GM23338 (cell line): ENCODE results near the gene NEB.

Experiments
- EZH2 ChIP-seq: fragments of 200-600 bp; sonication (generic); IDR thresholded peaks from one replicate; pipeline ENCODE4 v1.8.0; 2017; ENCODE audit warnings: antibody characterized with exemption, mild to moderate bottlenecking, low read depth; ENCODE audit not compliant: unreplicated experiment
- EZH2phosphoT487 ChIP-seq: fragments of 200-600 bp; sonication (generic); IDR thresholded peaks from one replicate; pipeline ENCODE4 v1.8.1; 2018; ENCODE audit warnings: antibody characterized with exemption; ENCODE audit not compliant: unreplicated experiment
- POLR2AphosphoS5 ChIP-seq: IDR thresholded peaks from 2 replicates; pipeline ENCODE4 v1.6.1; 2016; ENCODE audit warnings: antibody characterized with exemption, low read depth
- STAT1 ChIP-seq: IDR thresholded peaks from one replicate; pipeline ENCODE4 v1.6.1; 2016; ENCODE audit warnings: antibody characterized with exemption; ENCODE audit not compliant: unreplicated experiment
- ZNF331 ChIP-seq: fragments of 250-450 bp; sonication (Bioruptor Pico); IDR thresholded peaks from 2 replicates; pipeline ENCODE4 v1.5.0; 2020; ENCODE audit warnings: low read depth, mild to moderate bottlenecking, moderate library complexity
- TF ChIP-seq, protein P1 (sequence below), 2 experiments: fragments of 200-600 bp in 1 of 2; sonication (generic) in 1 of 2; conservative IDR thresholded peaks; 2 replicates each; pipeline versions ENCODE4 v1.5.1 to v1.6.1; 2016 to 2017; ENCODE audit warnings: antibody characterized with exemption in 2 of 2, low read depth in 2 of 2, mild to moderate bottlenecking in 2 of 2, moderate library complexity in 1 of 2
- TF ChIP-seq, protein P2 (sequence below): IDR thresholded peaks from one replicate; pipeline ENCODE4 v1.6.1; 2018; ENCODE audit warnings: antibody characterized with exemption; ENCODE audit not compliant: unreplicated experiment
- TF ChIP-seq, protein P3 (sequence below): fragments of 250-450 bp; sonication (Bioruptor Pico); IDR thresholded peaks from 2 replicates; pipeline ENCODE4 v1.5.0; 2020; ENCODE audit warnings: mild to moderate bottlenecking, moderate library complexity
- TF ChIP-seq, protein P4 (sequence below): IDR thresholded peaks from 2 replicates; pipeline ENCODE4 v1.6.1; 2016; ENCODE audit warnings: antibody characterized with exemption

DNA sequence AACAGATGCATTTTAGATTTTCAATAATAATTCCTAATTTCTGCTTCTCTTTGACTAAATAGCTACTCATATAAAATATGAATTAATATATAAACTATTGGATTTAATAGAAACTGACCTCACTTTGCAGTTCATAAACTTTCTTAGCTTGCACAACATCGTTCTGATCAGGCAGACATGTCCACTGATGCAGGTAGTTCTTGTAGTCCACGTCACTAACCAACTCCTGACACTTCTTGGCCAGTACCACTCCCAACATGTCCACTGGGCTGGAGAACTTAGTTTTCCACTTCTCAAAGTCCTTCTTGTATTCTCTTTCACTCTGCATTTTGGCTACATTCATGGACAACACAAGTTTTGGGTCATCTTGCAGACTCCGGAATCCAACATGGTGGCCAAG lies 83.8 kb downstream of the NEB start:
- TF ChIP-seq, protein P1, sequence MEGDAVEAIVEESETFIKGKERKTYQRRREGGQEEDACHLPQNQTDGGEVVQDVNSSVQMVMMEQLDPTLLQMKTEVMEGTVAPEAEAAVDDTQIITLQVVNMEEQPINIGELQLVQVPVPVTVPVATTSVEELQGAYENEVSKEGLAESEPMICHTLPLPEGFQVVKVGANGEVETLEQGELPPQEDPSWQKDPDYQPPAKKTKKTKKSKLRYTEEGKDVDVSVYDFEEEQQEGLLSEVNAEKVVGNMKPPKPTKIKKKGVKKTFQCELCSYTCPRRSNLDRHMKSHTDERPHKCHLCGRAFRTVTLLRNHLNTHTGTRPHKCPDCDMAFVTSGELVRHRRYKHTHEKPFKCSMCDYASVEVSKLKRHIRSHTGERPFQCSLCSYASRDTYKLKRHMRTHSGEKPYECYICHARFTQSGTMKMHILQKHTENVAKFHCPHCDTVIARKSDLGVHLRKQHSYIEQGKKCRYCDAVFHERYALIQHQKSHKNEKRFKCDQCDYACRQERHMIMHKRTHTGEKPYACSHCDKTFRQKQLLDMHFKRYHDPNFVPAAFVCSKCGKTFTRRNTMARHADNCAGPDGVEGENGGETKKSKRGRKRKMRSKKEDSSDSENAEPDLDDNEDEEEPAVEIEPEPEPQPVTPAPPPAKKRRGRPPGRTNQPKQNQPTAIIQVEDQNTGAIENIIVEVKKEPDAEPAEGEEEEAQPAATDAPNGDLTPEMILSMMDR (conservative IDR thresholded peaks at IDR 0.05; ENCODE audit: low read depth in 2 of 2): no peak
- TF ChIP-seq, protein P2, sequence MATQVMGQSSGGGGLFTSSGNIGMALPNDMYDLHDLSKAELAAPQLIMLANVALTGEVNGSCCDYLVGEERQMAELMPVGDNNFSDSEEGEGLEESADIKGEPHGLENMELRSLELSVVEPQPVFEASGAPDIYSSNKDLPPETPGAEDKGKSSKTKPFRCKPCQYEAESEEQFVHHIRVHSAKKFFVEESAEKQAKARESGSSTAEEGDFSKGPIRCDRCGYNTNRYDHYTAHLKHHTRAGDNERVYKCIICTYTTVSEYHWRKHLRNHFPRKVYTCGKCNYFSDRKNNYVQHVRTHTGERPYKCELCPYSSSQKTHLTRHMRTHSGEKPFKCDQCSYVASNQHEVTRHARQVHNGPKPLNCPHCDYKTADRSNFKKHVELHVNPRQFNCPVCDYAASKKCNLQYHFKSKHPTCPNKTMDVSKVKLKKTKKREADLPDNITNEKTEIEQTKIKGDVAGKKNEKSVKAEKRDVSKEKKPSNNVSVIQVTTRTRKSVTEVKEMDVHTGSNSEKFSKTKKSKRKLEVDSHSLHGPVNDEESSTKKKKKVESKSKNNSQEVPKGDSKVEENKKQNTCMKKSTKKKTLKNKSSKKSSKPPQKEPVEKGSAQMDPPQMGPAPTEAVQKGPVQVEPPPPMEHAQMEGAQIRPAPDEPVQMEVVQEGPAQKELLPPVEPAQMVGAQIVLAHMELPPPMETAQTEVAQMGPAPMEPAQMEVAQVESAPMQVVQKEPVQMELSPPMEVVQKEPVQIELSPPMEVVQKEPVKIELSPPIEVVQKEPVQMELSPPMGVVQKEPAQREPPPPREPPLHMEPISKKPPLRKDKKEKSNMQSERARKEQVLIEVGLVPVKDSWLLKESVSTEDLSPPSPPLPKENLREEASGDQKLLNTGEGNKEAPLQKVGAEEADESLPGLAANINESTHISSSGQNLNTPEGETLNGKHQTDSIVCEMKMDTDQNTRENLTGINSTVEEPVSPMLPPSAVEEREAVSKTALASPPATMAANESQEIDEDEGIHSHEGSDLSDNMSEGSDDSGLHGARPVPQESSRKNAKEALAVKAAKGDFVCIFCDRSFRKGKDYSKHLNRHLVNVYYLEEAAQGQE: no peak
- TF ChIP-seq EZH2 (no peak), POLR2AphosphoS5 (no peak), EZH2phosphoT487 (no peak), STAT1 (no peak), ZNF331 (CRISPR knock-in tag) (no peak)
- TF ChIP-seq, protein P3, sequence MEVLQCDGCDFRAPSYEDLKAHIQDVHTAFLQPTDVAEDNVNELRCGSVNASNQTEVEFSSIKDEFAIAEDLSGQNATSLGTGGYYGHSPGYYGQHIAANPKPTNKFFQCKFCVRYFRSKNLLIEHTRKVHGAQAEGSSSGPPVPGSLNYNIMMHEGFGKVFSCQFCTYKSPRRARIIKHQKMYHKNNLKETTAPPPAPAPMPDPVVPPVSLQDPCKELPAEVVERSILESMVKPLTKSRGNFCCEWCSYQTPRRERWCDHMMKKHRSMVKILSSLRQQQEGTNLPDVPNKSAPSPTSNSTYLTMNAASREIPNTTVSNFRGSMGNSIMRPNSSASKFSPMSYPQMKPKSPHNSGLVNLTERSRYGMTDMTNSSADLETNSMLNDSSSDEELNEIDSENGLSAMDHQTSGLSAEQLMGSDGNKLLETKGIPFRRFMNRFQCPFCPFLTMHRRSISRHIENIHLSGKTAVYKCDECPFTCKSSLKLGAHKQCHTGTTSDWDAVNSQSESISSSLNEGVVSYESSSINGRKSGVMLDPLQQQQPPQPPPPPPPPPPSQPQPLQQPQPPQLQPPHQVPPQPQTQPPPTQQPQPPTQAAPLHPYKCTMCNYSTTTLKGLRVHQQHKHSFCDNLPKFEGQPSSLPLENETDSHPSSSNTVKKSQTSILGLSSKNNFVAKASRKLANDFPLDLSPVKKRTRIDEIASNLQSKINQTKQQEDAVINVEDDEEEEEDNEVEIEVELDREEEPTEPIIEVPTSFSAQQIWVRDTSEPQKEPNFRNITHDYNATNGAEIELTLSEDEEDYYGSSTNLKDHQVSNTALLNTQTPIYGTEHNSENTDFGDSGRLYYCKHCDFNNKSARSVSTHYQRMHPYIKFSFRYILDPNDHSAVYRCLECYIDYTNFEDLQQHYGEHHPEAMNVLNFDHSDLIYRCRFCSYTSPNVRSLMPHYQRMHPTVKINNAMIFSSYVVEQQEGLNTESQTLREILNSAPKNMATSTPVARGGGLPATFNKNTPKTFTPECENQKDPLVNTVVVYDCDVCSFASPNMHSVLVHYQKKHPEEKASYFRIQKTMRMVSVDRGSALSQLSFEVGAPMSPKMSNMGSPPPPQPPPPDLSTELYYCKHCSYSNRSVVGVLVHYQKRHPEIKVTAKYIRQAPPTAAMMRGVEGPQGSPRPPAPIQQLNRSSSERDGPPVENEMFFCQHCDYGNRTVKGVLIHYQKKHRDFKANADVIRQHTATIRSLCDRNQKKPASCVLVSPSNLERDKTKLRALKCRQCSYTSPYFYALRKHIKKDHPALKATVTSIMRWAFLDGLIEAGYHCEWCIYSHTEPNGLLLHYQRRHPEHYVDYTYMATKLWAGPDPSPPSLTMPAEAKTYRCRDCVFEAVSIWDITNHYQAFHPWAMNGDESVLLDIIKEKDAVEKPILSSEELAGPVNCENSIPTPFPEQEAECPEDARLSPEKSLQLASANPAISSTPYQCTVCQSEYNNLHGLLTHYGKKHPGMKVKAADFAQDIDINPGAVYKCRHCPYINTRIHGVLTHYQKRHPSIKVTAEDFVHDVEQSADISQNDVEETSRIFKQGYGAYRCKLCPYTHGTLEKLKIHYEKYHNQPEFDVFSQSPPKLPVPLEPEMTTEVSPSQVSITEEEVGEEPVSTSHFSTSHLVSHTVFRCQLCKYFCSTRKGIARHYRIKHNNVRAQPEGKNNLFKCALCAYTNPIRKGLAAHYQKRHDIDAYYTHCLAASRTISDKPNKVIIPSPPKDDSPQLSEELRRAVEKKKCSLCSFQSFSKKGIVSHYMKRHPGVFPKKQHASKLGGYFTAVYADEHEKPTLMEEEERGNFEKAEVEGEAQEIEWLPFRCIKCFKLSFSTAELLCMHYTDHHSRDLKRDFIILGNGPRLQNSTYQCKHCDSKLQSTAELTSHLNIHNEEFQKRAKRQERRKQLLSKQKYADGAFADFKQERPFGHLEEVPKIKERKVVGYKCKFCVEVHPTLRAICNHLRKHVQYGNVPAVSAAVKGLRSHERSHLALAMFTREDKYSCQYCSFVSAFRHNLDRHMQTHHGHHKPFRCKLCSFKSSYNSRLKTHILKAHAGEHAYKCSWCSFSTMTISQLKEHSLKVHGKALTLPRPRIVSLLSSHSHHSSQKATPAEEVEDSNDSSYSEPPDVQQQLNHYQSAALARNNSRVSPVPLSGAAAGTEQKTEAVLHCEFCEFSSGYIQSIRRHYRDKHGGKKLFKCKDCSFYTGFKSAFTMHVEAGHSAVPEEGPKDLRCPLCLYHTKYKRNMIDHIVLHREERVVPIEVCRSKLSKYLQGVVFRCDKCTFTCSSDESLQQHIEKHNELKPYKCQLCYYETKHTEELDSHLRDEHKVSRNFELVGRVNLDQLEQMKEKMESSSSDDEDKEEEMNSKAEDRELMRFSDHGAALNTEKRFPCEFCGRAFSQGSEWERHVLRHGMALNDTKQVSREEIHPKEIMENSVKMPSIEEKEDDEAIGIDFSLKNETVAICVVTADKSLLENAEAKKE (CRISPR knock-in tag): no peak
- TF ChIP-seq, protein P4, sequence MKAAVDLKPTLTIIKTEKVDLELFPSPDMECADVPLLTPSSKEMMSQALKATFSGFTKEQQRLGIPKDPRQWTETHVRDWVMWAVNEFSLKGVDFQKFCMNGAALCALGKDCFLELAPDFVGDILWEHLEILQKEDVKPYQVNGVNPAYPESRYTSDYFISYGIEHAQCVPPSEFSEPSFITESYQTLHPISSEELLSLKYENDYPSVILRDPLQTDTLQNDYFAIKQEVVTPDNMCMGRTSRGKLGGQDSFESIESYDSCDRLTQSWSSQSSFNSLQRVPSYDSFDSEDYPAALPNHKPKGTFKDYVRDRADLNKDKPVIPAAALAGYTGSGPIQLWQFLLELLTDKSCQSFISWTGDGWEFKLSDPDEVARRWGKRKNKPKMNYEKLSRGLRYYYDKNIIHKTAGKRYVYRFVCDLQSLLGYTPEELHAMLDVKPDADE: no peak
